Glomerular endothelial cell (primary cell): ENCODE results near the gene CR2. TPM values are rescaled to one million over a fixed set of nuclear protein-coding genes. Genes with fewer than 3 reads are reported as not detected.
A peak's percentile ranks its signal among the peaks of the same experiment; 100 is the strongest.
"Not testable (repeated sequence)": the region's sequence is repeated elsewhere in the genome, so short reads cannot be mapped to it uniquely, and the experiment has no call there.

Experiments used
- DNase-seq: peaks from one replicate; pipeline ENCODE4 v3.0.0-alpha.2; 2011; ENCODE audit warnings: low read depth, low spot score; ENCODE audit errors: extremely low read depth
- total RNA-seq: library from RNA; depleted of rRNA; stranded (reverse); fragments of >200 nt; gene quantifications from 2 replicates; pipeline ENCODE4 v1.2.3, GENCODE V29; 2015

CR2 gene
- not detected in 2 replicates for total RNA-seq

DNA sequence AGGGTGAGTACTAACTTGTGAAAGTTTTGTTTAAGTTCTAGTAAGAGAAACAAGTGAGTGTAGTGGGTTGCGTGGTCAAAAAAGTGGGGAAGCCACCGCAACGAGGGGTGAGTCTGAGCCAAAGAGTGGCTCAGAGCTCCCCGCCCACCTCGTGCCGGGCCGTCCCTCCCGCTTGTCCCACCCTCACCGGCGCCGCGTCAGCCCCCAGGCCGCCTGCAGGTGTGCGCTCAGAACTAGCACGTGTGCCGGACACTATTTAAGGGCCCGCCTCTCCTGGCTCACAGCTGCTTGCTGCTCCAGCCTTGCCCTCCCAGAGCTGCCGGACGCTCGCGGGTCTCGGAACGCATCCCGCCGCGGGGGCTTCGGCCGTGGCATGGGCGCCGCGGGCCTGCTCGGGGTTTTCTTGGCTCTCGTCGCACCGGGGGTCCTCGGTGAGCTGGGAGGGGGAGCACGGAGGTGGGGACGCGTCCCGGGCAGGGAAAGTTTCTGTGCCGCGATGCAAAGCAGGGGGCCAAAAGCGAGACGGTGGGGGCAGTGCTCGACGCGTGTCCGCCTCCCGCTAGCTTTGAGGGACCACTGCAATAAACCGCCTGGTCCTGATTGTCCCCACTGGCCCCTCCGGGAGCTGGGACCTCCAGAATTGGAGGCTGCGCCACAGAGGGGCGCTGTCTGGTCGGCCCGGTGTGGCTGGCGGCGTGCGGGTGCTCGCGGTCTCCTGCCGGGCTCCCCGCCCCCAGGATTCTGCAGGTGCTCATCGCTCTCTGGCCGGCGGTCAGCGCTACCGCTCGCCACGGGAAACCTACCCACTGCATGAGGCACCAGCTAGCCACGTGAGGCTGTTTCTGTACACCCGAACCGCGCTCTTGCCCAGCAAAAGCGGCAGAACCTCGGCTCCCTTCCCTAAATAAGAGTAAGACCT, at the start of gene CR2:
Gene CR2, plus strand, starts transcription at position 283 of the 919 bp plus-strand sequence. Its CDS starts 91 bp downstream, at position 374.
- DNase-seq: no peak

GRCh38 chr1:207404849-207405525, 49.1 kb upstream of the CR2 start:
- peak; percentile 57 for DNase-seq

GRCh38 chr1:207405814-207406213, 48.3 kb upstream of the CR2 start:
- no peak for DNase-seq

DNA sequence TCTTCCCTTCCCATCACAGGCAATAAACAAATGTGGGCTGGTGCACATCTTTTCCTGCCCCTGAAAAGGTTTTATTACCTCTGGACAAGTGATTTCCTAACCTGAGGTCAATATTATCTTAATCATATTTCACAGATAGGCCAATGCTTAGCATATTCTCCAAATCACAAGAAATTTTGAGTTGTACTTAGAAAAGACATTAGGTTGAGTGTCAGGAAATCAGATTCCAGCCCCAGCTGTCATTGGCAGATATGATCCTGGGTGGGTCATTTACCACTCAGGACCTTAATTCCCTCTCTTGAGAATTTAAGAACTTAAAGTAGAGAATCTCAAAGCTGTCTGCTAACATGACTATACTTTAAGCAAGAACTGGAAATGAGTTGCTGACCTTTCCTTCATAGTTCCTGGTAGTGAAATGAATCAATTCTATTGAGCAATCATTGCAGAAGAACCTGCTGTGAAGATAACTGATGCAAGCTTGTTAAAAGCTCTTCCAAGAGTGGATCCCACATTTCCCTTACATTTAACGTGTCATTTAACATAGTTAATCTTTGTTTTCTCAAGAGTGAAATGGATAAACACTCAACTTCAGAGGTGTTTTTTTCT, 46.4 kb upstream of the CR2 start:
- DNase-seq: no peak

DNA sequence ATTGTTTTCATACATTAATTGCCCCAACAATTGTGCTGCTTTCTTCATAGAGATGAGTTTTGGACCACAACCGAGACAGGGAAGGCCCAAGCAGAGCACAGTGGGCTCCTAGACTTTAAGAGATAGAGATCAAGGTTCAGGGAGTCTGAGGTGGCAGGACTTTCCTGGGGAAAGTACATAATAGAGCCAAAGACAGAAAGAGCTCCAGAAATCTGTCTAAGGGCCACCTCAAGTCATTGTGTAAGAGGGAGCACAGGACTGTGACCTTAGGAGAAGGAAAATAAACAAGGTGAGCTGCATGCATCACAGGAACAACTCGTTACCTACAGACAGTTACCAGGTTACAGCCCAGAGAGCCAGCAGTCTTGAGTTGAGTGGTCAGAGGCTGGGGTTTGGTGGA, 41.3 kb upstream of the CR2 start:
- no peak for DNase-seq

GRCh38 chr1:207414606-207415108, 39.5 kb upstream of the CR2 start:
- no peak for DNase-seq

DNA sequence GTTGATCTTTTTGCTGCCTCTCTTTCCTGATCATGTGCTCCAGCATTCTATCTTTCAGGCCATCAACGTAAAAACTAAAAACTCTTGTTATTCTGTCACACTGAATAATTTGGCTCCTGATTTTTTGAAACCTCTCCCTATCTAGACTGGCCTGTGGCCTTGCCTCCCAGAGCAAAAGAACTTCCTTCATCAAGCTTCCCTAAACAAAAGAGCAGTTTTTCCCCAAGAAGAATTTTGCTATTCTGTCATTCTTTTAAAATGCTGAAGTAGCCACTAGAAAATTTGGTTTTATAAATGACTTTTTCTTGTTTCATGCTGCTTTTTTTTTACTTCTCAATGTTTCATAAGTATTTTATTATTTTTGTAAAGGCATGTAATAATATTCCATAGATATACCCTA, 37.1 kb upstream of the CR2 start:
- no peak for DNase-seq

DNA sequence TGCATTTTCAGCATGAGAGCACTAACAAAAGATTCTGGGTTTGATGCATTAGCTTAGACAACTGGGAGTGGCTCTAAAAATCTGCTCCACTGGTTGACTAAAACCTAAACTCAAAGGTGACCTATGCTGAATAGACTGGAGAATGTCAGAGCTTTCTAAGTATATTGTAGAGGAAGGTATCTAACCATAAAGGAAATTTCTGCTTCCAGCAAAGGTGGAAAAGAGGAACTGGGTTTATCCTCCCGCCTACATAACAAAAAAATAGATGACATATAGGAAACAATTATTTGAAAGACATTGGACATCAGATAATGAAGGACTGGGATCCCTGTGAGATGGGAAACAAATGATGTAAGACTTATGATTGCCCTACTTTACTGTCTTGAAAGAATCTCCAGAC, 35.8 kb upstream of the CR2 start:
- DNase-seq: no peak

DNA sequence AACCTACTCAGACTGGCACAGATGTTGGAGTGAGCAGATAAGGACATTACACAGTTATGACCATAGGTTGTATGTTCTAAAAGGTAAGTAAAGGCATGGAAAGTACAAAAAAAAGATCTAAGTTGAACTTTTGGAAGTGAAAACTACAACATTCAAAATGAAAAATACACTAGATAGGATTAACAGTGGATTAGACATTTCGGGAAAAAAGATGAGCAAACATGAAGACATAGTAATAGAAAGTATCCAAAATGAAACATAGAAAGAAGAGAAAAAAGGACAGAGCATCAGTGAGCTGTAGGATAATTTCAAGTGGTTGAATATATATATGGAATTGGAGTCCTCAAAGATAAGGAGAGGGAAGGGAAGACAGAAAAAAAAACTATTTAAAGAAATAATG, 34.0 kb upstream of the CR2 start:
- DNase-seq: no peak

- no peak for DNase-seq
These were observed 33.0 kb upstream of the CR2 start for GRCh38 chr1:207421078-207421477.

DNA sequence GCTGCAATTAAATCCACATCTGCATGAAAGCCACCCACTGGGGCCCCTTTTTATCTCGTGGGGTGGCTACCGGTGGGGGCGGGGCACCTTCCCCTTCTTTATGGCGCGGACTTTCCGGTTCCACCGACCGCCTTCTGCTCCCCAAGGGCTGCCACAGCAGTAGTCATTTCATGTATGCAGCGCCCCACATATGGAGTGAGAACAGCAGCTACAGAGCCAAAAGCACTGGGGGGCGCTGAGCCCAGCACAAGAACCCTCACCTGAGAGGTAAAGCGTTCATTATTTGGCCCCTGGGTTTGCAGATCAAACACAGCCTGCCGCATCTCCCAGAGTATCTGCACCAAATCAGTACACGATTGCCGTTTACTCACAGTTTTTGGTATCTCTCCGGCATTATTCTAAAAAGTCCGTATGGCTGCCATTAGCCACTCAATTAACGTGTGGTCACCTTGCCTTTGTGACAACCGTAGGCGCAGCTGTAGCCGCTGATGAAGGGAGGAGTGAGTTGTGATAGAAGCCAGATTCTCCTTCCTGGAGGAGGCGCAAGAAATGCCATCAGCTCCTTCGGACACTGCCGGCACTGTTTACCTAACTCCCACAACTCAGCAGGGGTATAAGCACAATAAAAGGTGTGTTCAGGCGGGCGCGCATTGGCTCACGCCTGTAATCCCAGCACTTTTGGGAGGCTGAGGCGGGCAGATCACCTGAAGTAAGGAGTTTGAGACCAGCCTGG, 30.4 kb upstream of the CR2 start:
- no peak for DNase-seq

DNA sequence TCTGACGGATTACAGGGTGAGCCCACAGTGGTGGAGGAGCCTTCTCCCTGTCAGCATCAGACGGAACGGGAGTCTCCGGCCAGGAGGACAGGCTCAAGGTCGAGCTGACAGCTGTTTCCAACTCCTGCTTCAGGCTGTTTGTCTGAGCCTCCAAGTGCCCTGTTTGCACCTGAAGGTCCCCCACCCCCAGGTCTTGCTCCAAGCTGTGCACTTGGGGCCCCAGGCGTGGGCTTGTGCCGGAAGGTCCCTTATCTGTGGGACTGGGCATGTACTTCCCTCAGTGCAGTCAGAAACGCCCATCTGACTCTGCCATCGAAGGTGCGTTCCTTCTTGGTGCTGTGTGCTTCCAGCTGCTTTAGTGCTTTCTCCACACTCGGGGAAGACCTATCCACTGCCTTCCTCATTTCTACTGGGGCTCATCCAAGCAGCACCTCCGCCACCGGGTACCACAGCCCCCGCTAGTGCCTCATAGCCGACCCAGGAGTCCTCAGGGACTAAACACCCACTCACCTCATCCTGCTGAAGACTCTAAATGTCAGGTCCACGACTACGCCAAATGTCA, 29.5 kb upstream of the CR2 start:
- no peak for DNase-seq

- no peak for DNase-seq
These were observed 26.1 kb upstream of the CR2 start for GRCh38 chr1:207427832-207428585.

- DNase-seq: no peak
These were observed 25.3 kb upstream of the CR2 start for GRCh38 chr1:207428783-207429182.

GRCh38 chr1:207429963-207430362, 24.2 kb upstream of the CR2 start:
- no peak for DNase-seq

DNA sequence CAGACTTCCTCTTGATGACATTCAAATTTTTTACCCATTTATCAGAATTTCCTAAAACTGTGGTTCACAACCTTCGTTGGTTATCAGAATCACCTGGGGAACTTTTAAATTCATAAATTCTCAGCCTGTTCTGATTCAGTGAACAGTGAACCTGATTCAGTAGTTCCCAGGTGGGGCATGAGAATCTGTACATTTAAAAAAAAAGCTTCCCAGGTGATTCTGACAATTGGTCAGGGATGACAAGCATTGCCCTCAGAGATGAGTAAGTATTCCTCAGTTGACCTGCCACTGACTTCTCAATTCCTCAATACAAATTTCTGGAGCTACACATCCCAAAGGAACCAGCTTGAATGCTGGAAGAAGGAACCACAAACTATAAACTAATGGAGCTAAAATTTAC, 23.5 kb upstream of the CR2 start:
- no peak for DNase-seq

- no peak for DNase-seq
These were observed 22.6 kb upstream of the CR2 start for GRCh38 chr1:207431508-207431907.

DNA sequence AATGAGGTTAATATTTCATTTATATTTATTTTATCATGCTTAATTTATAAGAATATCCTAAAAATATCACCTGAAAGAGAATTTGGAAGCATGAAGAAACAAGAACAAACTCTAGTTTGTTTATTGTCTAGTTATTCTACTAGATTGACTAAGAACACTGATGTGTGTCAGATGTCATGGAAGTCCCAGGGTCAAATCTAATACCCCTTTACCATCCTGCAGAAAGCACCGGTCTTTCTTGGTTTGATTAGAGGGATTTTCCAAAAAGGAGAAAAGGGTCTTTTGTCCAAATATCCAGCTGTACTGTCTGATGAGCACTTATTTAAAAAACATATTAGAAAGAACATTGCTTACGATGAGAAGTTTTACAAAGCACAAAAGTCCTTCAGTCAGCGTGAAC, 20.7 kb upstream of the CR2 start:
- DNase-seq: no peak

DNA sequence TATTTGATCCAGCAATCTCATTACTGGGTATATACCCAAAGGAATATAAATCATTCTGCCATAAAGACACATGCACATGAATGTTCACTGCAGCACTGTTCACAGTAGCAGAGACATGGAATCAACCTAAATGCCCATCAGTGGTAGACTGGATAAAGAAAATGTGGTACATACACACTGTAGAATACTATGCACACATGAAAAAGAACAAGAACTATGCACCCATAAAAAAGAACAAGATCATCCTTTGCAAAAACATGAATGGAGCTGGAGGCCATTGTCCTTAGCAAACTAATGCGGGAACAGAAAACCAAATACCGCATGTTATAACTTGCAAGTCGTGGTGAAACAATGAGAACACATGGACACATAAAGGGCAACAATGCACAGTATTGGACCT, 17.4 kb upstream of the CR2 start:
- DNase-seq: not testable (repeated sequence)

GRCh38 chr1:207440626-207441025, 13.5 kb upstream of the CR2 start:
- DNase-seq: no peak
